Stimulated activated CD8-positive, alpha-beta memory T cell treated with anti-CD3 and anti-CD28 coated beads, Interleukin-7, amount 100 ng/mL, for 24 hours (primary cell): ENCODE measurements around the gene HSPB6.
A peak's percentile ranks its signal among the peaks of the same experiment; 100 is the strongest.

Experiments
- DNase-seq: peaks from one replicate; pipeline ENCODE4 v3.0.0-alpha.2; 2020; ENCODE audit warnings: low read depth

Gene HSPB6

GRCh38 chr19:35745328-35746086 lies 11.3 kb downstream of the HSPB6 start, which contains the start of the genes PSENEN and U2AF1L4:
PSENEN (plus strand) TSS chr19:35745651; CDS start chr19:35745931, 280 bp downstream.
U2AF1L4 (minus strand) TSS chr19:35745418; CDS start chr19:35745391, 27 bp downstream.
- DNase-seq, result peak; percentile 83

GRCh38 chr19:35744430-35745327 lies 12.2 kb downstream of the HSPB6 start:
- DNase-seq, result peak; percentile 84

- DNase-seq, result no peak
Observed at GRCh38 chr19:35743640-35744429, 13.0 kb downstream of the HSPB6 start.

GRCh38 chr19:35742121-35742724 lies 14.6 kb downstream of the HSPB6 start, which contains the start of gene IGFLR1:
IGFLR1 (minus strand) TSS chr19:35742452; CDS start chr19:35741180, 1,272 bp downstream.
- DNase-seq, result no peak

GRCh38 chr19:35741203-35741515 lies 15.7 kb downstream of the HSPB6 start:
- DNase-seq, result no peak

- DNase-seq, result peak; percentile 94
Observed at GRCh38 chr19:35740423-35741202, 16.2 kb downstream of the HSPB6 start.

- no peak for DNase-seq
Observed at GRCh38 chr19:35740108-35740422, 16.8 kb downstream of the HSPB6 start.

- DNase-seq, result no peak
Observed at GRCh38 chr19:35739275-35740107, 17.3 kb downstream of the HSPB6 start.

- DNase-seq, result no peak
Observed at GRCh38 chr19:35738887-35739229, 18.0 kb downstream of the HSPB6 start.

- no peak for DNase-seq
Observed at GRCh38 chr19:35738021-35738886, 18.6 kb downstream of the HSPB6 start.

- DNase-seq, result no peak
Observed at GRCh38 chr19:35736913-35737886, 19.6 kb downstream of the HSPB6 start.

GRCh38 chr19:35734889-35735288 lies 21.9 kb downstream of the HSPB6 start:
- no peak for DNase-seq

GRCh38 chr19:35734273-35734672 lies 22.6 kb downstream of the HSPB6 start:
- DNase-seq, result no peak

GRCh38 chr19:35733180-35734125 lies 23.4 kb downstream of the HSPB6 start:
- no peak for DNase-seq

- DNase-seq, result no peak
Observed at GRCh38 chr19:35732540-35733179, 24.2 kb downstream of the HSPB6 start.

GRCh38 chr19:35731779-35732405 lies 24.9 kb downstream of the HSPB6 start:
- DNase-seq, result no peak
